ENCODE data around the gene RTP1. TPM values are rescaled to one million over a fixed set of nuclear protein-coding genes. Genes with fewer than 3 reads are reported as not detected.

Gene RTP1
- total RNA-seq, 4 donors from 2014 or later: not detected

DNA sequence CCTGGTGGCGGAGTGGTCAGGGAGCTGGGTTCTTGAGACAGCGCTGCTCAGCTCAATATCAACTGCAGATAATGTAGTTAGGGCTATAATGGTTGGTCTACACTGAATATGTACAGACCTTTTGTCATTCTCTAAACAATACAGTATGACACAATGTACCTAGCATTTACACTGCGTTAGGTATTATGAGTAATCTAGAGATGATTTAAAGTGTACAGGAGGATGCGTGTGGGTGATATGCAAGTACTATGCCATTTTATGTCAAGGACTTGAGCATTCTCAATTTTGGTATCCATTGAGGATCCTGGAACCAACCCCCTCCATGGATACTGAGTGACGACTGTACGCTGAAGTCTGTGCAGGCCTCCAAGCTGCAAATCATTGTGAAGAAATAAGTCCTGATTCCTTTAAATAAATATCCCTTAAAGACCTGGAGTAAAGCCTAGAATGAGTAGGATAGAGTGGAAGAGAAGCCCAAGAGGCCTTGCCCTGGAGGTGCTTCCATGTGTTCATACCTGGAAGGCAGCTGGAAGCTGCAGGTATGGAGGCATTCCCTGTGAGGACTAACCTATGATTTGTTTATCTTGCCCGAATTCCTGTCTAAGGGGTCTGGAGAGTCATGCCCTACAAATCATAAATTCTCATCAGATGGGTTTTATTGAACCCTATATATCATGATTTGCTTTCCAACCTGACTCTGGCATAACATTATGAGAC, 15.7 kb upstream of the RTP1 start:
- WGBS: 96% methylated on average over 7 of the region's 7 CpGs

DNA sequence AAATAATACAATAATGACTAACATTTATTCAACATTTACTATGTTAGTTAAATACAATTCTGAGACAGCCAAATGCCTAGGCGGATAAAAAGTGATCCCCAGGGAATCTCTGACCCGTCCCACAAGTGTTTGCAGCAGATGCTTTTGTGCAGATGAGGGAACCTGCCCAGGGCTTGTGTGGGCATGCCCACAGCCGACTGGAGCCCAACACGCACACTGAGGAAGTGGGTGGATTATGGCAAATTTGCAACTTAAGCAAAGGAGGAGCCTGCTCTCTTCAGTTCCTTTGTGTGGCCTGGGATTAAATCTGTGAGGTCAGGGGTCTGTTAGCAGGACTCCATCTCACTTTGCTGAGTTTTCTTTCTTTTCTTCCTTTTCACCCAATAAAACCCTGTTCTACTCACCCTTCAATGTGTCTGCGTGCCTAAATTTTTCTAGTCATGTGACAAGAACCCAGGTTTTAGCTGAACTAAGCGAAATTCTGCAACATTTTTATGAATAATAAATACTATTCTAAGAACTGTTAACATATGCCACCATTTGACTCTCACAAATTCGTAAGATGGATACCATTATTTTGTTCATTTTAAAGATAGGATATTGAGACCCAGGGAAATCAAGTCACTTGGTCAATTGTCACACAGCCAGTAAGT, 13.9 kb upstream of the RTP1 start:
- Histone ChIP-seq H3K27me3 (no peaks in the 10 kb centered on the region), H3K9me3 (no peaks in the 10 kb centered on the region), H3K4me1 (peaks cover 8% of the 10 kb centered on the region), H3K36me3 (no peaks in the 10 kb centered on the region), H3K4me3 (no peak overlapping the region), H3K27ac (no peak overlapping the region)
- no peak for DNase-seq (ENCODE audit: low spot score in 2 of 2)
- TF ChIP-seq POLR2AphosphoS5 (IDR thresholded peaks at IDR 0.05) (no peak), POLR2A (IDR thresholded peaks at IDR 0.05) (no peak), EP300 (IDR thresholded peaks at IDR 0.05) (no peak), CTCF (IDR thresholded peaks at IDR 0.05) (no peak)
- 49% methylated on average over 7 of the region's 7 CpGs for WGBS

More for the DNA sequence above, 15.7 kb upstream of the RTP1 start:
- no peak for DNase-seq (ENCODE audit: low spot score in 2 of 2)
- no peak overlapping the region for H3K4me3 ChIP-seq
- H3K36me3 ChIP-seq: no peaks in the 10 kb centered on the region
- no peak overlapping the region for H3K27ac ChIP-seq
- H3K4me1 ChIP-seq: peaks cover 3% of the 10 kb centered on the region
- TF ChIP-seq POLR2A (IDR thresholded peaks at IDR 0.05) (no peak), POLR2AphosphoS5 (IDR thresholded peaks at IDR 0.05) (no peak), EP300 (IDR thresholded peaks at IDR 0.05) (no peak), CTCF (IDR thresholded peaks at IDR 0.05) (no peak)
- H3K27me3 ChIP-seq: no peaks in the 10 kb centered on the region
- no peaks in the 10 kb centered on the region for H3K9me3 ChIP-seq

- peaks cover 8% of the 10 kb centered on the region for H3K4me1 ChIP-seq
- no peak overlapping the region for H3K27ac ChIP-seq
- 88% methylated on average over 6 of the region's 6 CpGs for WGBS
- no peaks in the 10 kb centered on the region for H3K9me3 ChIP-seq
- H3K36me3 ChIP-seq: no peaks in the 10 kb centered on the region
- TF ChIP-seq CTCF (IDR thresholded peaks at IDR 0.05) (no peak), POLR2A (IDR thresholded peaks at IDR 0.05) (no peak), POLR2AphosphoS5 (IDR thresholded peaks at IDR 0.05) (no peak), EP300 (IDR thresholded peaks at IDR 0.05) (no peak)
- H3K27me3 ChIP-seq: no peaks in the 10 kb centered on the region
- H3K4me3 ChIP-seq: no peak overlapping the region
- no peak for DNase-seq (ENCODE audit: low spot score in 2 of 2)
Observed at GRCh38 chr3:187183903-187184302, 13.4 kb upstream of the RTP1 start.

- DNase-seq (ENCODE audit: low spot score in 2 of 2): no peak
- H3K9me3 ChIP-seq: no peaks in the 10 kb centered on the region
- no peaks in the 10 kb centered on the region for H3K36me3 ChIP-seq
- WGBS: 85% methylated on average over 4 of the region's 4 CpGs
- H3K4me3 ChIP-seq: no peak overlapping the region
- TF ChIP-seq CTCF (IDR thresholded peaks at IDR 0.05): no peak
- TF ChIP-seq POLR2A (IDR thresholded peaks at IDR 0.05): no peak
- TF ChIP-seq POLR2AphosphoS5 (IDR thresholded peaks at IDR 0.05): no peak
- no peak for TF ChIP-seq EP300 (IDR thresholded peaks at IDR 0.05)
- H3K27me3 ChIP-seq: no peaks in the 10 kb centered on the region
- H3K27ac ChIP-seq: no peak overlapping the region
- H3K4me1 ChIP-seq: peaks cover 8% of the 10 kb centered on the region
Observed at GRCh38 chr3:187185759-187186158, 11.5 kb upstream of the RTP1 start.

DNA sequence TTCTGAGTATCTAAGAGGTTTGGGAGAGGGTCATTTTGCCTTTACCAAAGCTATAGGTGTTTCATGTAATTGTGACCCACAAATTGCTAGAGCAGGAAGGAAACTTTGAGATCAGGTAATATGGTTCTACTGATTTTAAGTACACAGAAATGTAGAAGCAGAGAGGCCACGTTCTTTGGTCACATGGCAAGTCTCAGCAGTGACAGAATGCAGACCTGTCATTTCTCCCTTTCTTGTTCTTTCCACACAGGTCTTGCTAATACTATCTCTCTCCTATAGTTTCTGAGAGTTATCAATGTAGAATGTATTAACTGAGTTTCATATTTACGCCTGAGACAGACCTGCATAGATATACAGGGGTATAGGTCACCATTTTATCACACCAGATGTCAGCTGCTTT, 10.9 kb upstream of the RTP1 start:
- Histone ChIP-seq H3K36me3 (no peaks in the 10 kb centered on the region), H3K4me1 (peaks cover 8% of the 10 kb centered on the region), H3K27ac (no peak overlapping the region), H3K4me3 (no peak overlapping the region), H3K27me3 (no peaks in the 10 kb centered on the region), H3K9me3 (no peaks in the 10 kb centered on the region)
- DNase-seq (ENCODE audit: low spot score in 2 of 2): no peak
- 82% methylated on average over 2 of the region's 2 CpGs for WGBS
- TF ChIP-seq POLR2AphosphoS5 (IDR thresholded peaks at IDR 0.05): no peak
- no peak for TF ChIP-seq CTCF (IDR thresholded peaks at IDR 0.05)
- no peak for TF ChIP-seq POLR2A (IDR thresholded peaks at IDR 0.05)
- no peak for TF ChIP-seq EP300 (IDR thresholded peaks at IDR 0.05)

Data from suprapubic skin (tissue), 4 donors.